HEK293T (cell line): ENCODE data around the gene ATP9A.

Source experiments
- CTCF ChIA-PET: fragments of 350-600 bp; formaldehyde crosslinking; extraction: SDS; loops from one replicate; lab custom pipeline; 2021; ENCODE audit warnings: antibody characterized with exemption, inconsistent platforms; lab: Yijun Ruan, JAX
- POLR2A ChIA-PET: fragments of 350-600 bp; formaldehyde crosslinking; extraction: SDS; loops from one replicate; lab custom pipeline; 2020; ENCODE audit warnings: antibody characterized with exemption, inconsistent platforms; lab: Yijun Ruan, JAX
- DNase-seq: peaks from one replicate; pipeline ENCODE4 v3.0.0; 2012; ENCODE audit warnings: mixed read lengths; ENCODE audit errors: extremely low spot score
- ARNT ChIP-seq: fragments of 450-650 bp; IDR thresholded peaks from 2 replicates; pipeline ENCODE4 v1.6.1; 2017; ENCODE audit warnings: mild to moderate bottlenecking
- BHLHE40 ChIP-seq: fragments of 450-650 bp; IDR thresholded peaks from 2 replicates; pipeline ENCODE4 v1.6.1; 2016; ENCODE audit warnings: mild to moderate bottlenecking, moderate library complexity, borderline replicate concordance
- CTBP1 ChIP-seq: fragments of 450-650 bp; IDR thresholded peaks from 2 replicates; pipeline ENCODE4 v1.6.1; 2016; ENCODE audit warnings: borderline replicate concordance
- ELF4 ChIP-seq: fragments of 450-650 bp; IDR thresholded peaks from 2 replicates; pipeline ENCODE4 v1.6.1; 2017; ENCODE audit warnings: antibody characterized with exemption
- FOXA1 ChIP-seq: fragments of 450-650 bp; IDR thresholded peaks from 2 replicates; pipeline ENCODE4 v1.6.1; 2016; ENCODE audit warnings: mild to moderate bottlenecking
- FOXK2 ChIP-seq: fragments of 450-650 bp; IDR thresholded peaks from 2 replicates; pipeline ENCODE4 v1.6.1; 2016; ENCODE audit warnings: mild to moderate bottlenecking
- FOXM1 ChIP-seq: fragments of 450-650 bp; IDR thresholded peaks from 2 replicates; pipeline ENCODE4 v1.6.1; 2017; ENCODE audit warnings: mild to moderate bottlenecking, borderline replicate concordance
- HDGF ChIP-seq: fragments of 450-650 bp; IDR thresholded peaks from 2 replicates; pipeline ENCODE4 v1.6.1; 2017; ENCODE audit warnings: antibody characterized with exemption, borderline replicate concordance
- L3MBTL2 ChIP-seq: fragments of 450-650 bp; conservative IDR thresholded peaks from 2 replicates; pipeline ENCODE4 v1.6.1; 2016; ENCODE audit warnings: mild to moderate bottlenecking
- LEF1 ChIP-seq: fragments of 450-650 bp; IDR thresholded peaks from 2 replicates; pipeline ENCODE4 v1.6.1; 2017; ENCODE audit warnings: mild to moderate bottlenecking, borderline replicate concordance
- NFRKB ChIP-seq: fragments of 450-650 bp; IDR thresholded peaks from 2 replicates; pipeline ENCODE4 v1.6.1; 2016; ENCODE audit warnings: mild to moderate bottlenecking, moderate library complexity
- SP1 ChIP-seq: fragments of 450-650 bp; IDR thresholded peaks from 2 replicates; pipeline ENCODE4 v1.6.1; 2017
- SUZ12 ChIP-seq: fragments of 450-650 bp; IDR thresholded peaks from 2 replicates; pipeline ENCODE4 v1.6.1; 2016; ENCODE audit warnings: mild to moderate bottlenecking
- TARDBP ChIP-seq: fragments of 450-650 bp; IDR thresholded peaks from 2 replicates; pipeline ENCODE4 v1.6.1; 2016
- ZNF384 ChIP-seq: fragments of 450-650 bp; IDR thresholded peaks from 2 replicates; pipeline ENCODE4 v1.6.1; 2016
- TF ChIP-seq, protein P1 (sequence below): fragments of 450-650 bp; IDR thresholded peaks from 2 replicates; pipeline ENCODE4 v1.6.1; 2016

The ATP9A gene

GRCh38 chr20:51801823-51802123 is 33.6 kb upstream of the ATP9A start:
- POLR2A ChIA-PET, result interaction anchor here (0.6 kb wide), 1 partner anchor 92 kb away, joined by 3 read pairs; no protein-coding TSS in a partner anchor
- DNase-seq, result no peak
- TF ChIP-seq FOXK2 (no peak), ARNT (no peak), FOXA1 (no peak), SUZ12 (no peak), HDGF (no peak), NFRKB (no peak), SP1 (no peak), CTBP1 (no peak), ELF4 (no peak), TARDBP (no peak), BHLHE40 (no peak)
- TF ChIP-seq, protein P1, sequence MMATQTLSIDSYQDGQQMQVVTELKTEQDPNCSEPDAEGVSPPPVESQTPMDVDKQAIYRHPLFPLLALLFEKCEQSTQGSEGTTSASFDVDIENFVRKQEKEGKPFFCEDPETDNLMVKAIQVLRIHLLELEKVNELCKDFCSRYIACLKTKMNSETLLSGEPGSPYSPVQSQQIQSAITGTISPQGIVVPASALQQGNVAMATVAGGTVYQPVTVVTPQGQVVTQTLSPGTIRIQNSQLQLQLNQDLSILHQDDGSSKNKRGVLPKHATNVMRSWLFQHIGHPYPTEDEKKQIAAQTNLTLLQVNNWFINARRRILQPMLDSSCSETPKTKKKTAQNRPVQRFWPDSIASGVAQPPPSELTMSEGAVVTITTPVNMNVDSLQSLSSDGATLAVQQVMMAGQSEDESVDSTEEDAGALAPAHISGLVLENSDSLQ, result no peak
- CTCF ChIA-PET, result no interaction called here

- TF ChIP-seq ARNT (no peak), FOXK2 (no peak), HDGF (no peak), CTBP1 (no peak), TARDBP (no peak), ZNF384 (no peak), BHLHE40 (no peak), ELF4 (no peak), FOXA1 (no peak), NFRKB (no peak), FOXM1 (no peak)
- POLR2A ChIA-PET, result interaction anchor here (0.6 to 1.7 kb wide), 3 partner anchors 92 to 158 kb away, joined by 3 to 6 read pairs (median 6); no protein-coding TSS in a partner anchor
- DNase-seq, result no peak
- CTCF ChIA-PET, result interaction anchor here (0.8 to 2.5 kb wide), 6 partner anchors 8 to 280 kb away, joined by 3 to 16 read pairs (median 5); no protein-coding TSS in a partner anchor
Observed at GRCh38 chr20:51801122-51801822, 33.1 kb upstream of the ATP9A start.

DNA sequence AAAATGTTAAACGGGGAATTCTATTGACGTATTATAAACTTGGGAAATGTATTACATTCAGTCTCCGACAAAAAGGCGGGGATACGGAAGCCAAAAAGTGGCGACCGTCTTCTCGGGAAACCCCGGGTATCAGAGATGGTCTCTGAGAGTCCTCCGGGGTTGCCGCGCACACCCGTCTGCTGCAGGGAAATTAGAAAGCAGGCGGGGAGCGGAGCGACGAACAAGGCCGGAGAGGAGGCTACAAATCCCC is 32.6 kb upstream of the ATP9A start:
- DNase-seq, result peak; percentile 22
- POLR2A ChIA-PET, result interaction anchor here (1.1 to 1.7 kb wide), 3 partner anchors 100 to 158 kb away, joined by 5 to 6 read pairs (median 6); no protein-coding TSS in a partner anchor
- CTCF ChIA-PET, result interaction anchor here (0.7 to 2.5 kb wide), 10 partner anchors 8 to 281 kb away, joined by 3 to 16 read pairs (median 4); no protein-coding TSS in a partner anchor
- TF ChIP-seq SP1 (no peak), FOXK2 (no peak), FOXM1 (no peak), SUZ12 (no peak), ELF4 (no peak), CTBP1 (no peak), BHLHE40 (no peak), LEF1 (no peak), NFRKB (no peak), ZNF384 (no peak), ARNT (no peak)
- TF ChIP-seq, protein P1, result no peak

DNA sequence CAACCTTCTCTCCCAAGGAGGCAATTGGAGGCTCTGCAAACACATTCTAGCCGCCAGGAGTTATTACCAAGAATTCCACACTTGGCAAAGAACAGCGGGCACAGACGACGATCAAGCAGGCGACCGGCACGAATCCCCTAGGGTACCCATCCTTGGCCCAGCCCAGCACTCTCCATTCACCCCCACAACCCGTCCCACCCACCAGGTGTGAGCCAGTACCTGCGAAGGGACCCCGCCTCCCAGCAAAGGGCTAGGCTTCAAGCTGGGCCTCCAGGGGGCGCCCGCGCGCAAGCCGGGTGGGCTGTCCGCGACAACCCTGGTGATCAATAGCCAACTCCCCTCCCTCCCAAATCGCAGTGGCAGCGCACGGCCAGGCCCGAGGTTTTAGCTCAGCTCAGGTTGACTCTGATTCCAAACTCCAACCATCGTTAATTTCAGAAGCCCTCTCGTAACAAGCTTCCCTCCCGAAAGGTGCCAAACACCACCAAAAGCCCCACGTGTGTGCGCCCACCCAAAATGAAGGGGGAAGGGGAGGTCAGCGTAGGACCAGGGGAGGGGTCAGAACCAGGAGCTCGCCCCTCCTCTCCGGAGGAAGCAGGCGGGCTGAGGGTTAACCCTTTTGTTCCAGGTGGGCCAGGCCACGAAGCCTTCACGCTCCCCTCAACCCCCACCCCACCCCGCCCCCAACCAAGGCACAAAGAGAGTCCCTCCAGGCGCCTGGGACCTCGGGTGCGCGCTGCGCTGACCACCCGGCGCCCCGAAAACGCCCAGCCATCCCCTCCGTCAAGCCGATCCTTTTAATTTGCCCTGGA is 32.1 kb upstream of the ATP9A start:
- DNase-seq, result peak; percentile 85
- TF ChIP-seq L3MBTL2 (peak; percentile 69), CTBP1 (peak; percentile 25; the same call in 1 of the 2 replicates), ARNT (no peak), BHLHE40 (no peak), SUZ12 (no peak)
- TF ChIP-seq, protein P1, result peak; percentile 57
- CTCF ChIA-PET, result interaction anchor here (0.6 to 2.5 kb wide), 14 partner anchors 9 to 310 kb away, joined by 3 to 16 read pairs (median 3); no protein-coding TSS in a partner anchor
- POLR2A ChIA-PET, result interaction anchor here (1.1 to 1.7 kb wide), 3 partner anchors 99 to 159 kb away, joined by 5 to 6 read pairs (median 6); no protein-coding TSS in a partner anchor

DNA sequence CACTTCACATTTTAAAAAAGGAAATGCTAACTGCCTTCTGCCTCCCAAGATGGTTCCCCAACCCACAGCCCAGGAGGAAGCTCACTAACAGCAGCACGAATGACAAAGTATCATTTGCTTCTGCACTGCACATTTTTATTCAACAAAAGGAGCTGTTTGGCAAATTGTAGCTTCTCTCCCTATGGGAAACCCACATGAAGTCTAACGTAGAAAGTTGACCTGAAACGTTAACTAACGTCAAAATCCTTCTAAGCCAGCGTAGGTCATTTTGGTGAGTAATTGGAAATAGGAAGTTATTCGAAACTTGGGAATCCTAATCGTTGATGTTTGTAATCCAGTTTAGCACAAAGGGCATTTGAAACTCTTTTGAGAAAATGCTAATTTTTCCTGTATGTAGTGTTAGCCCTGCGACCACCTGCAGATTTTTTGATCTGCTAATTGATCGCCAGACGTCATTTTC is 31.2 kb upstream of the ATP9A start:
- no peak for DNase-seq
- ChIA-PET CTCF (interaction anchor here (0.6 to 2.5 kb wide), 10 partner anchors 8 to 311 kb away, joined by 3 to 16 read pairs (median 3); no protein-coding TSS in a partner anchor), POLR2A (interaction anchor here (0.7 to 1.7 kb wide), 4 partner anchors 99 to 186 kb away, joined by 3 to 6 read pairs (median 6); no protein-coding TSS in a partner anchor)
- TF ChIP-seq ARNT (no peak), SP1 (no peak), FOXA1 (no peak), CTBP1 (no peak), SUZ12 (no peak), FOXK2 (no peak), FOXM1 (no peak), BHLHE40 (no peak), HDGF (no peak), TARDBP (no peak), L3MBTL2 (no peak), ZNF384 (no peak), LEF1 (no peak), ELF4 (no peak), NFRKB (no peak)
- TF ChIP-seq, protein P1, result no peak
